GM23338 (cell line): Measurements from ENCODE around the gene FCSK.

ENCODE experiments used
- CREB1 ChIP-seq: fragments of 250-450 bp; sonication (Bioruptor Pico); IDR thresholded peaks from 2 replicates; pipeline ENCODE4 v1.5.0; 2020; ENCODE audit warnings: low read depth, mild to moderate bottlenecking, moderate library complexity
- CTCF ChIP-seq, 2 experiments: fragments of 200-600 bp in 1 of 2; sonication (generic) in 1 of 2; conservative IDR thresholded peaks; 2 replicates each; pipeline versions ENCODE4 v1.5.1 to v1.6.1; 2016 to 2017; ENCODE audit warnings: antibody characterized with exemption in 2 of 2, low read depth in 2 of 2, mild to moderate bottlenecking in 2 of 2, moderate library complexity in 1 of 2
- EZH2 ChIP-seq: fragments of 200-600 bp; sonication (generic); IDR thresholded peaks from one replicate; pipeline ENCODE4 v1.8.0; 2017; ENCODE audit warnings: antibody characterized with exemption, mild to moderate bottlenecking, low read depth; ENCODE audit not compliant: unreplicated experiment
- EZH2phosphoT487 ChIP-seq: fragments of 200-600 bp; sonication (generic); IDR thresholded peaks from one replicate; pipeline ENCODE4 v1.8.1; 2018; ENCODE audit warnings: antibody characterized with exemption; ENCODE audit not compliant: unreplicated experiment
- JUNB ChIP-seq: IDR thresholded peaks from one replicate; pipeline ENCODE4 v1.6.1; 2016; ENCODE audit warnings: antibody characterized with exemption; ENCODE audit not compliant: unreplicated experiment
- NANOG ChIP-seq: IDR thresholded peaks from 2 replicates; pipeline ENCODE4 v1.6.1; 2016; ENCODE audit warnings: antibody characterized with exemption, borderline replicate concordance
- POLR2AphosphoS5 ChIP-seq: IDR thresholded peaks from 2 replicates; pipeline ENCODE4 v1.6.1; 2016; ENCODE audit warnings: antibody characterized with exemption, low read depth
- REST ChIP-seq: IDR thresholded peaks from one replicate; pipeline ENCODE4 v1.6.1; 2018; ENCODE audit warnings: antibody characterized with exemption; ENCODE audit not compliant: unreplicated experiment
- STAT1 ChIP-seq: IDR thresholded peaks from one replicate; pipeline ENCODE4 v1.6.1; 2016; ENCODE audit warnings: antibody characterized with exemption; ENCODE audit not compliant: unreplicated experiment
- ZNF331 ChIP-seq: fragments of 250-450 bp; sonication (Bioruptor Pico); IDR thresholded peaks from 2 replicates; pipeline ENCODE4 v1.5.0; 2020; ENCODE audit warnings: low read depth, mild to moderate bottlenecking, moderate library complexity
- ZNF462 ChIP-seq: fragments of 250-450 bp; sonication (Bioruptor Pico); IDR thresholded peaks from 2 replicates; pipeline ENCODE4 v1.5.0; 2020; ENCODE audit warnings: mild to moderate bottlenecking, moderate library complexity

- no peak for TF ChIP-seq REST
- no peak for TF ChIP-seq CTCF (conservative IDR thresholded peaks at IDR 0.05; ENCODE audit: low read depth in 2 of 2)
- TF ChIP-seq POLR2AphosphoS5, result no peak
- TF ChIP-seq EZH2phosphoT487, result no peak
- TF ChIP-seq JUNB, result no peak
- TF ChIP-seq CREB1, result no peak
- no peak for TF ChIP-seq NANOG
- no peak for TF ChIP-seq ZNF462 (CRISPR knock-in tag)
- TF ChIP-seq EZH2, result no peak
- TF ChIP-seq ZNF331 (CRISPR knock-in tag), result no peak
- no peak for TF ChIP-seq STAT1
These were observed 55.8 kb downstream of the FCSK start for GRCh38 chr16:70510216-70510615.
